GM12875 (cell line): ENCODE measurements around the gene CORO1C.
A peak's percentile ranks its signal among the peaks of the same experiment; 100 is the strongest.
"Not testable (repeated sequence)": the region's sequence is repeated elsewhere in the genome, so short reads cannot be mapped to it uniquely, and the experiment has no call there.

Source experiments
- H3K4me3 ChIP-seq: one replicate; pipeline ENCODE4 v1.5.1; 2011; ENCODE audit warnings: low read depth, low read length, control low read depth
- CTCF ChIP-seq: IDR thresholded peaks from 2 replicates; pipeline ENCODE4 v1.5.1; 2011; ENCODE audit warnings: low read depth, mild to moderate bottlenecking, control low read depth, inconsistent platforms, low read length, moderate library complexity, borderline replicate concordance; ENCODE audit not compliant: insufficient read depth

CORO1C gene

GRCh38 chr12:108664338-108665258 is 66.7 kb downstream of the CORO1C start:
- no peak overlapping the region for H3K4me3 ChIP-seq
- TF ChIP-seq CTCF: peak; percentile 83

- H3K4me3 ChIP-seq: no peak overlapping the region
Observed at GRCh38 chr12:108663324-108664015, 67.8 kb downstream of the CORO1C start.

GRCh38 chr12:108658115-108658514 is 73.2 kb downstream of the CORO1C start:
- H3K4me3 ChIP-seq: not testable (repeated sequence)

More at GRCh38 chr12:108663324-108664015, 67.8 kb downstream of the CORO1C start:
- TF ChIP-seq CTCF: no peak

- no peak overlapping the region for H3K4me3 ChIP-seq
- TF ChIP-seq CTCF: no peak
Observed at GRCh38 chr12:108657130-108657745, 74.1 kb downstream of the CORO1C start.

- not testable (repeated sequence) for H3K4me3 ChIP-seq
Observed at GRCh38 chr12:108656247-108656646, 75.1 kb downstream of the CORO1C start.

GRCh38 chr12:108655812-108656175 is 75.5 kb downstream of the CORO1C start:
- not testable (repeated sequence) for H3K4me3 ChIP-seq

GRCh38 chr12:108654622-108655021 is 76.7 kb downstream of the CORO1C start:
- not testable (repeated sequence) for H3K4me3 ChIP-seq

GRCh38 chr12:108653922-108654321 is 77.4 kb downstream of the CORO1C start:
- H3K4me3 ChIP-seq: no peak overlapping the region
- TF ChIP-seq CTCF: no peak

DNA sequence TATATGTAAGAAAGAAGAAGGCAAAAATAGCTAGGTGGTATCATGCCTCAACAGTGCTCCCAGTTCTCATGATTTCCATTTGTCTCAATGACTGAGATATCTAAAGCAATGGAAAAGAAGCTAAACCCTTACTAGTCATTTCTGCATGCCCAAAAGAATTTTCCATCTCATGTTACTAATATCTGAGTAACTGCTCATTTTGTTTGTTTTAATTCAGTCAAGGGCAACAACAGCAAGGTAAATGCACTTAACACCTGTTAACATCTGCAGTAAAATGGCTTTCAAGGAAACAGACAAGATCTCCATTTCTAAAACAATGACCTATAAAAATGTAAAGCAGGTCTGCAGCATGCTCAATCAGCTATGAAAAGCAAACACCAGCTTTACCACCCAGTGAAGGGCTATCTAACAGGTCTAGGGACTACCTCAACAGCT is 78.2 kb downstream of the CORO1C start:
- no peak overlapping the region for H3K4me3 ChIP-seq

More for the DNA sequence above, 78.2 kb downstream of the CORO1C start:
- no peak for TF ChIP-seq CTCF
